ENCODE results near the gene BSN. TPM values are rescaled to one million over a fixed set of nuclear protein-coding genes. Genes with fewer than 3 reads are reported as not detected.
"Not testable (repeated sequence)": the region's sequence is repeated elsewhere in the genome, so short reads cannot be mapped to it uniquely, and the experiment has no call there.

Gene BSN
- total RNA-seq, 1 experiment from 2014 or later = 0.10 TPM

DNA sequence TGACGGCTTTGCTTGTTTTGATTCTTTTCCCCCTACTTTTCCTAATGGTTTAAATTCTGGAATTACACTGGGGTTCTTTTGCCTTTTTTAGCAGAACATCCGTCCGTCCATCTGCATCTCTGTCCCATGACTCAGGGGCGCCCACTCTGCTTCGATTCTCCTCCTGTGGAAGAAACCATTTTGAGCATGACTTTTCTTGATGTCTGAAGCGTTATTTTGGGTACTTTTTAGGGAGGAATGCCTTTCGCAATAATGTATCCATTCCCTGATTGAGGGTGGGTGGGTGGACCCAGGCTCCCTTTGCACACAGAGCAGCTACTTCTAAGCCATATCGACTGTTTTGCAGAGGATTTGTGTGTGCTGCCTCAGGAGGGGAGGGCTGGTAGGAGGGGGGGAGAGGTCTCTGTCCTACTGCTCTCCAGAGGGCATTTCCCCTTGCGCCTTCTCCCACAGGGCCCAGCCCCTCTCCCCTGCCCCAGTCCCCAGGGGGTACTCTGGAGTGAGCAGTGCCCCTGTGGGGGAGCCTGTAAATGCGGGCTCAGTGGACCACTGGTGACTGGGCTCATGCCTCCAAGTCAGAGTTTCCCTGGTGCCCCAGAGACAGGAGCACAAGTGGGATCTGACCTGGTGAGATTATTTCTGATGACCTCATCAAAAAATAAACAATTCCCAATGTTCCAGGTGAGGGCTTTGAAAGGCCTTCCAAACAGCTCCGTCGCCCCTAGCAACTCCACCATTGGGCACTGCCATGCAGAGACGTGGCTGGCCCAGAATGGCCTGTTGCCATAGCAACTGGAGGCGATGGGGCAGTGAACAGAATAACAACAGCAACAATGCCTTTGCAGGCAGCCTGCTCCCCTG, 19.5 kb upstream of the BSN start:
- DNase-seq (ENCODE audit: low spot score) = no peak

- DNase-seq (ENCODE audit: low spot score) = no peak
Measured at GRCh38 chr3:49535971-49536874, 18.1 kb upstream of the BSN start.

DNA sequence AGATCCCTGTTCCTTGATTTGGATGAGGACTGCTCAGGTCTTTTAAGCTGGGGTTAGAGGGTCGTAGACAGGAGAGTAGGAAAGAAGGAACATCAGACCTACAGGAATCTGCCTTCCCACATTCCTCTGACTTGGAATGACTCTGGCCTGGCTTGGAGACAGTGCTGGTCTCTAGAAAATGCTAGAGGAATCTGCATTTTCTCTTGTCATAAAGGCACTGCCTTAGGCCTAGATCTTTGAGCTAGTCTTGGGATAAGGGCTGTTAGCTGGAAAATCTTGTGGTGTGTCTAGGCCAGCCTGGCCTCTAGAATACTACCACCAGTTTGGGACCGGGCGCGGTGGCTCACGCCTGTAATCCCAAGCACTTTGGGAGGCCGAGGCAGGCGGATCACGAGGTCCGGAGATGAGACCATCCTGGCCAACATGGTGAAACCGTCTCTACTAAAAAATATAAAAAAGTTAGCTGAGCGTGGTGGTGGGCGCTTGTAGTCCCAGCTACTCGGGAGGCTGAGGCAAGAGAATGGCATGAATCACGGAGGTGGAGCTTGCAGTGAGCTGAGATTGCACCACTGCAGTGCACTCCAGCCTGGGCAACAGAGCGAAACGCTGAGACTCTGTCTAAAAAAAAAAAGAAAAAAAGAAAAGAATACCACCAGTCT, 17.3 kb upstream of the BSN start:
- no peak for DNase-seq (ENCODE audit: low spot score)

- peak; percentile 79 for DNase-seq (ENCODE audit: low spot score)
Measured at GRCh38 chr3:49539659-49540560, 14.4 kb upstream of the BSN start.

- DNase-seq (ENCODE audit: low spot score) = no peak
Measured at GRCh38 chr3:49552087-49552486, 2.2 kb upstream of the BSN start.

DNA sequence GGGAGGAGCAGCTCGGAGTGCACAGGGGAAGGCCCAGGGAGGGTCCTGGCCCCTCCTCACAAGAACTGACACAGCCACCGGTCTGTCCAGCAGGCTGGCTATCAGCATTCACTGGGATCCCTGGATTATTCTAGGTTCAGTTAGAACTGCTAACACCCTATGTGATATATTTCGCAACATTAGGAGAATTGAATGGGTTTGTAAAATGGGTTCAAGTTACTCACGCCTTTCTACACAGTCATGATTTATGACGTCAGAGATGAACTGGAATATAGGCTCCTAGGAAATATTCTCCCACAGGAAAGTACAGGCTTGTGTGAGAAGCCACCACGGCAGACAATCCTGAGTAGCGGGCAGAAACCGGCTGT, 969 bp upstream of the BSN start:
- peak; percentile 5 for DNase-seq (ENCODE audit: low spot score)

GRCh38 chr3:49554633-49555265, 472 bp downstream of the BSN start:
- no peak for DNase-seq (ENCODE audit: low spot score)

GRCh38 chr3:49556500-49557275, 2.4 kb downstream of the BSN start:
- DNase-seq (ENCODE audit: low spot score) = no peak

- DNase-seq (ENCODE audit: low spot score) = no peak
Measured at GRCh38 chr3:49563040-49563578, 8.8 kb downstream of the BSN start.

- DNase-seq (ENCODE audit: low spot score) = no peak
Measured at GRCh38 chr3:49563766-49564165, 9.5 kb downstream of the BSN start.

GRCh38 chr3:49566312-49566711, 12.0 kb downstream of the BSN start:
- DNase-seq (ENCODE audit: low spot score) = no peak

DNA sequence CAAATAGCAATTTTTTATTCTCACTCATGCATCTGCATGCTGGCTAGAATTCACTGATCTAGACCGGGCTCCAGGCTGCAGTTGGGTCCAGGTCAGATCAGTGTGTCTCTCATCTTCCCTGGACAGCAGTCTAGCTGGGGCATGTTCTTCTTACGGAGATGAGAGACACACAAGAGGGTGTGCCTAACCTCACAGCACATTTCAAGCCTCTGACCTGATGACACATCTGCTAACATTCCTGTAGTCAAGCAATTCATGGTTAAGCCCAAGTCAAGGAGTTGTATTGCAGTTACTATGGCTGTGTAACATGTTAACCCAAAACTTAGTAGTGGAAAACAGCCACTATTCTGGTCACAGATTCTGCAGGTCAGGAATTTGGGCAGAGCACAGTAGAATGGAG, 13.1 kb downstream of the BSN start:
- no peak for DNase-seq (ENCODE audit: low spot score)

DNA sequence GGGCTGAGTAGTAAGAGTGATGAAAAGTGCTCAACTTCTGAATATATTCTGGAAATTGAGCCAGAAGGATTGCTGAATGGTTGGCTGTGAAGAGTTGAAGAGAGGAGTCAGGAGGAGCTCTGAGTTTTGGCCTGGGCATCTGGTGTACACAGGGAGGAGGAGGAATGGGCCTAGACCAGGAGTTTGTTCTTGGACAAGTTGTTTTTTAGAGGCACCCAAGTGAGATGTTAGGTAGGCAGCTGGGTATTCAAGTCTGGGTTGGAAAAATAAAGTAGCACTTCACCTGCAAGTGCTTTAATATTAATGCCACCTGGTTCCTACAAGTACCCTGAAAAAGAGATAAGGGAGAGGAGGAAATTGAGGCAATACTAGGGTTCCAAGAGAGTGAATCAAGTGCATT, 14.7 kb downstream of the BSN start:
- no peak for DNase-seq (ENCODE audit: low spot score)

GRCh38 chr3:49570028-49570654, 15.9 kb downstream of the BSN start:
- no peak for DNase-seq (ENCODE audit: low spot score)

- no peak for DNase-seq (ENCODE audit: low spot score)
Measured at GRCh38 chr3:49582177-49582576, 27.9 kb downstream of the BSN start.

DNA sequence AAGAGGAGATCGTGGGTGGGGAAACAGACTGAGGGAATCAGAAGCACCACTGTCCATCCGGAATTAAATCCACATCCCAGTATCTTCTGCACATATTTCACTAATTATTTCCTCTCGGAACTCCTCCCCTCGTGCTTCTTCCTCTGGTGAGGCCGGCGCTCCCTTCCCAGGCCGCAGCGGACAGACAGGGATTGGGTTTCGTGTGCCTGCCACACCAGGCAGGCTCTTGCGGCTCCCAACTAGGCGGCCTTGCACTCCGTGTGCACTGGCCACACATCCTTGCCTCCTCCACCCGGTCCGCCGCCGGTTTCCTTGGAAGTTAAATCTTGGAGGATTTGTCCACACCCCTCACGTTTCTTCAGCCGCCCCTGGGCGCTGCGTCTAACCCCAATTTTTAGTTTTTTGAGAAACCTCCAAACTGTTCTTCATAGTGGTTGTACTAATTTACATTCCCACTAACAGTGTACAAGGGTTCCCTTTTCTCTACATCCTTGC, 31.0 kb downstream of the BSN start:
- DNase-seq (ENCODE audit: low spot score) = not testable (repeated sequence)

DNA sequence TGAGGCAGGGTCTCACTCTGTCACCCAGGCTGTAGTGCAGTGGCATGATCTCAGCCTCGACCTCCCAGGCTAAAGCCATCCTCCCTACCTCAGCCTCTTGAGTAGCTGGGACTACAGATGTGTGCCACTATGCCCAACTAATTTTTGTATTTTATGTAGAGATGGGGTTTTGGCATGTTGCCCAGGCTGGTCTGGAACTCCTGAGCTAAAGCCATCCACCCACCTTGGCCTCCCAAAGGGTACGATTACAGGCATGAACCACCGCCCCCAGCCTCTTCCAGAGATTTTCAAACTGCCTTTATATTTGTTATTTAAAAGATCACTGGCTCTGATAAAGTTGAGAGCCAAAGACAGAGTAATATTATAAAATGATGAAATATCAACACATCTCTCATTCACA, 37.3 kb downstream of the BSN start:
- no peak for DNase-seq (ENCODE audit: low spot score)

- no peak for DNase-seq (ENCODE audit: low spot score)
Measured at GRCh38 chr3:49593041-49593440, 38.8 kb downstream of the BSN start.

GRCh38 chr3:49600781-49601180, 46.5 kb downstream of the BSN start:
- no peak for DNase-seq (ENCODE audit: low spot score)
